Colonic mucosa (tissue), 4 donors: ENCODE results near the gene FOXP1. TPM values are rescaled to one million over a fixed set of nuclear protein-coding genes. Genes with fewer than 3 reads are reported as not detected.

Experiments used
- DNase-seq: peaks from one replicate; pipeline ENCODE4 v3.0.0-alpha.2; 2020
- H3K27ac ChIP-seq: fragments of 200-600 bp; one replicate; pipeline ENCODE4 v1.8.0; 2021
- H3K27me3 ChIP-seq: fragments of 200-600 bp; one replicate; pipeline ENCODE4 v1.8.0; 2021
- H3K36me3 ChIP-seq: fragments of 200-600 bp; one replicate; pipeline ENCODE4 v1.8.0; 2021
- H3K4me1 ChIP-seq: fragments of 200-600 bp; one replicate; pipeline ENCODE4 v1.8.0; 2021; ENCODE audit warnings: mild to moderate bottlenecking
- H3K4me3 ChIP-seq: fragments of 200-600 bp; one replicate; pipeline ENCODE4 v1.8.0; 2021
- H3K9ac ChIP-seq, 2 donors: one replicate each; pipeline ENCODE4 v1.7.0; 2013; ENCODE audit warnings: control low read depth in 2 of 2, low read depth in 2 of 2, low read length in 2 of 2
- H3K9me3 ChIP-seq: fragments of 200-600 bp; one replicate; pipeline ENCODE4 v1.8.0; 2021
- CTCF ChIP-seq: fragments of 200-600 bp; IDR thresholded peaks from one replicate; pipeline ENCODE4 v1.8.0; 2022; ENCODE audit warnings: antibody characterized with exemption, mild to moderate bottlenecking
- intact Hi-C: fragments of 100-400 bp; cut with DNase I; formaldehyde crosslinking; loops from one replicate; pipeline ENCODE4 v1.14.1; 2022
- total RNA-seq, 2 donors: library from RNA; stranded (reverse); fragmentation: NEBNext Ultra II Directional in 1 of 2; extraction: Animal tissue kit (Norgen Biotek cat#: 25700) in 1 of 2; gene quantifications; one replicate each; pipeline ENCODE4 v1.2.1, GENCODE V29; 2021
- donor health status: healthy.
- donor health status: DM: no; HTN: no; CAD: no.
- donor health status: DM: no; HTN: no; CAD: no.

Gene FOXP1
- total RNA-seq, 2 donors from 2014 or later, result 127 to 128 TPM

GRCh38 chr3:70926835-70927234 lies 656.7 kb downstream of the FOXP1 start:
- no peak overlapping the region for H3K4me3 ChIP-seq

GRCh38 chr3:70919661-70920060 lies 663.9 kb downstream of the FOXP1 start:
- H3K9me3 ChIP-seq, result no peaks in the 10 kb centered on the region
- no peak overlapping the region for H3K27ac ChIP-seq
- no peaks in the 10 kb centered on the region for H3K36me3 ChIP-seq
- TF ChIP-seq CTCF, result no peak
- intact Hi-C loops, result no loop called here
- no peaks in the 10 kb centered on the region for H3K4me1 ChIP-seq
- no peak for DNase-seq
- H3K4me3 ChIP-seq, result no peak overlapping the region
- no peak overlapping the region for H3K9ac ChIP-seq
- no peaks in the 10 kb centered on the region for H3K27me3 ChIP-seq

More at GRCh38 chr3:70926835-70927234, 656.7 kb downstream of the FOXP1 start:
- Histone ChIP-seq H3K9ac (no peak overlapping the region), H3K4me1 (no peaks in the 10 kb centered on the region), H3K27me3 (no peaks in the 10 kb centered on the region), H3K36me3 (no peaks in the 10 kb centered on the region), H3K27ac (no peak overlapping the region), H3K9me3 (no peaks in the 10 kb centered on the region)
- intact Hi-C loops, result no loop called here
- no peak for DNase-seq
- no peak for TF ChIP-seq CTCF

- intact Hi-C loops, result no loop called here
- no peak overlapping the region for H3K4me3 ChIP-seq
- no peak for TF ChIP-seq CTCF
- no peaks in the 10 kb centered on the region for H3K4me1 ChIP-seq
- H3K27ac ChIP-seq, result no peak overlapping the region
- H3K36me3 ChIP-seq, result no peaks in the 10 kb centered on the region
- H3K9ac ChIP-seq, result no peak overlapping the region
- H3K9me3 ChIP-seq, result no peaks in the 10 kb centered on the region
- no peak for DNase-seq
- H3K27me3 ChIP-seq, result no peaks in the 10 kb centered on the region
Measured at GRCh38 chr3:70919091-70919490, 664.4 kb downstream of the FOXP1 start.

GRCh38 chr3:70916375-70917055 lies 667.0 kb downstream of the FOXP1 start:
- no peaks in the 10 kb centered on the region for H3K27me3 ChIP-seq
- H3K9me3 ChIP-seq, result no peaks in the 10 kb centered on the region
- no peak overlapping the region for H3K27ac ChIP-seq
- DNase-seq, result no peak
- no peaks in the 10 kb centered on the region for H3K36me3 ChIP-seq
- no peak for TF ChIP-seq CTCF
- no peak overlapping the region for H3K9ac ChIP-seq
- no peaks in the 10 kb centered on the region for H3K4me1 ChIP-seq
- intact Hi-C loops, result no loop called here
- H3K4me3 ChIP-seq, result no peak overlapping the region

GRCh38 chr3:70914862-70915261 lies 668.7 kb downstream of the FOXP1 start:
- DNase-seq, result no peak
- no peaks in the 10 kb centered on the region for H3K27me3 ChIP-seq
- no peak overlapping the region for H3K4me3 ChIP-seq
- no peaks in the 10 kb centered on the region for H3K9me3 ChIP-seq
- no peak overlapping the region for H3K27ac ChIP-seq
- intact Hi-C loops, result no loop called here
- H3K36me3 ChIP-seq, result no peaks in the 10 kb centered on the region
- H3K9ac ChIP-seq, result no peak overlapping the region
- no peak for TF ChIP-seq CTCF
- H3K4me1 ChIP-seq, result no peaks in the 10 kb centered on the region
